Prostate gland (tissue), 2 donors: ENCODE data around the gene ADGRB3. TPM values are rescaled to one million over a fixed set of nuclear protein-coding genes. Genes with fewer than 3 reads are reported as not detected.

Source experiments
- DNase-seq: peaks from one replicate; pipeline ENCODE4 v3.0.0-alpha.2; 2019; ENCODE audit warnings: low spot score
- H3K27ac ChIP-seq, 2 donors: fragments of 200-600 bp; sonication (generic); 2 replicates each; pipeline ENCODE4 v1.5.1; 2017 to 2019
- H3K27me3 ChIP-seq: fragments of 200-600 bp; sonication (generic); replicated peaks from 2 replicates; pipeline ENCODE4 v1.5.1; 2019; ENCODE audit not compliant: insufficient read depth
- H3K36me3 ChIP-seq, 2 donors: fragments of 200-600 bp; sonication (generic); 1 replicate in 1 of 2; 2 replicates in 1 of 2; pipeline versions ENCODE4 v1.5.1 to v1.8.1; 2017 to 2019
- H3K4me1 ChIP-seq: fragments of 200-600 bp; sonication (generic); replicated peaks from 2 replicates; pipeline ENCODE4 v1.5.1; 2019
- H3K4me3 ChIP-seq, 2 donors: fragments of 200-600 bp; sonication (generic); 2 replicates each; pipeline ENCODE4 v1.5.1; 2017 to 2019
- H3K9me3 ChIP-seq: fragments of 200-600 bp; sonication (generic); 2 replicates; pipeline ENCODE4 v1.5.1; 2017
- CTCF ChIP-seq, 4 experiments: fragments of 200-600 bp in 2 of 4; fragments of 450-650 bp in 2 of 4; sonication (generic) in 2 of 4; IDR thresholded peaks; 1 replicate in 3 of 4; 2 replicates in 1 of 4; pipeline ENCODE4 v1.5.1; 2016 to 2019; ENCODE audit warnings: antibody characterized with exemption in 4 of 4, mild to moderate bottlenecking in 2 of 4, moderate library complexity in 2 of 4
- POLR2A ChIP-seq: fragments of 450-650 bp; IDR thresholded peaks from one replicate; pipeline ENCODE4 v1.6.1; 2016; ENCODE audit warnings: antibody characterized with exemption, mild to moderate bottlenecking
- POLR2AphosphoS5 ChIP-seq: sonication (generic); formaldehyde crosslinking; IDR thresholded peaks from one replicate; pipeline ENCODE4 v1.6.1; 2017; ENCODE audit warnings: antibody characterized with exemption
- WGBS: methylation state at CpG from one replicate; pipeline ENCODE4 v1.1.5; 2018; 5-methylcytosine and 5-hydroxymethylcytosine counted together
- intact Hi-C: fragments of 100-400 bp; cut with DNase I; formaldehyde crosslinking; loops from one replicate; pipeline ENCODE4 v1.14.2; 2022
- total RNA-seq, 2 donors: library from RNA; depleted of rRNA; stranded (reverse); fragments of >200 nt; gene quantifications; one replicate each; pipeline ENCODE4 v1.1.0, GENCODE V29; 2016

The ADGRB3 gene
- total RNA-seq, 2 donors from 2014 or later, result 0.59 to 3.1 TPM

GRCh38 chr6:69289689-69290495 is 654.8 kb downstream of the ADGRB3 start:
- WGBS, result 72% methylated on average over 8 of the region's 8 CpGs
- TF ChIP-seq CTCF (IDR thresholded peaks at IDR 0.05) (no peak), POLR2A (no peak), POLR2AphosphoS5 (no peak)
- no peak for DNase-seq
- Histone ChIP-seq H3K27ac (no peak overlapping the region), H3K27me3 (no peaks in the 10 kb centered on the region), H3K4me1 (no peaks in the 10 kb centered on the region), H3K4me3 (no peak overlapping the region), H3K9me3 (no peaks in the 10 kb centered on the region), H3K36me3 (no peaks in the 10 kb centered on the region)
- intact Hi-C loops, result no loop called here

GRCh38 chr6:69293471-69293870 is 658.4 kb downstream of the ADGRB3 start:
- intact Hi-C loops, result no loop called here
- Histone ChIP-seq H3K27me3 (no peaks in the 10 kb centered on the region), H3K4me3 (no peak overlapping the region), H3K36me3 (no peaks in the 10 kb centered on the region), H3K4me1 (no peaks in the 10 kb centered on the region), H3K9me3 (no peaks in the 10 kb centered on the region), H3K27ac (no peak overlapping the region)
- TF ChIP-seq POLR2A (no peak), POLR2AphosphoS5 (no peak), CTCF (IDR thresholded peaks at IDR 0.05) (no peak)
- DNase-seq, result no peak
- WGBS, result 77% methylated on average over 4 of the region's 4 CpGs

GRCh38 chr6:69294407-69294806 is 659.3 kb downstream of the ADGRB3 start:
- H3K4me3 ChIP-seq, result no peak overlapping the region
- TF ChIP-seq POLR2A (no peak), CTCF (IDR thresholded peaks at IDR 0.05) (no peak), POLR2AphosphoS5 (no peak)
- no peaks in the 10 kb centered on the region for H3K36me3 ChIP-seq
- no peaks in the 10 kb centered on the region for H3K27me3 ChIP-seq
- DNase-seq, result no peak
- no peak overlapping the region for H3K27ac ChIP-seq
- intact Hi-C loops, result no loop called here
- H3K9me3 ChIP-seq, result no peaks in the 10 kb centered on the region
- no peaks in the 10 kb centered on the region for H3K4me1 ChIP-seq
- WGBS, result 81% methylated on average over 5 of the region's 5 CpGs

- Histone ChIP-seq H3K4me1 (no peaks in the 10 kb centered on the region), H3K4me3 (no peak overlapping the region), H3K36me3 (no peaks in the 10 kb centered on the region), H3K9me3 (no peaks in the 10 kb centered on the region), H3K27me3 (no peaks in the 10 kb centered on the region), H3K27ac (no peak overlapping the region)
- TF ChIP-seq POLR2AphosphoS5, result no peak
- no peak for TF ChIP-seq POLR2A
- TF ChIP-seq CTCF (IDR thresholded peaks at IDR 0.05), result no peak
- 77% methylated on average over 4 of the region's 4 CpGs for WGBS
- no peak for DNase-seq
- intact Hi-C loops, result no loop called here
These were observed 659.8 kb downstream of the ADGRB3 start for GRCh38 chr6:69294862-69295261.

GRCh38 chr6:69303382-69303781 is 668.3 kb downstream of the ADGRB3 start:
- no peaks in the 10 kb centered on the region for H3K27me3 ChIP-seq
- TF ChIP-seq POLR2A (no peak), CTCF (IDR thresholded peaks at IDR 0.05) (no peak), POLR2AphosphoS5 (no peak)
- WGBS, result 94% methylated on average over 2 of the region's 2 CpGs
- DNase-seq, result no peak
- no peaks in the 10 kb centered on the region for H3K9me3 ChIP-seq
- H3K4me3 ChIP-seq, result no peak overlapping the region
- H3K4me1 ChIP-seq, result no peaks in the 10 kb centered on the region
- H3K36me3 ChIP-seq, result no peaks in the 10 kb centered on the region
- H3K27ac ChIP-seq, result no peak overlapping the region
- intact Hi-C loops, result no loop called here
